Activated effector memory CD4-positive, alpha-beta T cell treated with Interleukin-2 at 50 U/mL for 16 hours (primary cell): ENCODE results near the gene THSD4.
"Not testable (repeated sequence)": the region's sequence is repeated elsewhere in the genome, so short reads cannot be mapped to it uniquely, and the experiment has no call there.

Experiments used
- DNase-seq: peaks from one replicate; pipeline ENCODE4 v3.0.0-alpha.2; 2020

The THSD4 gene

GRCh38 chr15:71230303-71230702, 115.0 kb downstream of the THSD4 start:
- no peak for DNase-seq

GRCh38 chr15:71231758-71232157, 116.5 kb downstream of the THSD4 start:
- DNase-seq: no peak

DNA sequence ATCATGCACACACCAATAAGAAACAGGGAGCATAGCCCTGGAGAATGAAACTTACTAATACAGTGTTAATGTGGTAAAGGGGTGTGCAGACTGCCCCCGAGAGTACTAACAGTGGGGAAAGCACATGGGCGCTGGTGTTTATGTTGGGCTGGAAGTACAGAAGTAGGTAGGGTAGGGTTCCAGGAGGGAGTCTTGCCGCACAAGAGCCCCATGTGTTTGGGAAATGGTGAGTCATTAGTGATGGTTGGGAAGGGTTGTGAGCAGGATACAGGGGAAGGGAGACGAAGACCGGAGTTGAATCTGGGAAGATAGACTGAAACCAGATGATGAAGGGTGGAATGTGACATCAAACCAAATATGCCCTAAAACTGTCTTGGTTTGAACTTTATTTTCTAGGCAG, 117.1 kb downstream of the THSD4 start:
- no peak for DNase-seq

DNA sequence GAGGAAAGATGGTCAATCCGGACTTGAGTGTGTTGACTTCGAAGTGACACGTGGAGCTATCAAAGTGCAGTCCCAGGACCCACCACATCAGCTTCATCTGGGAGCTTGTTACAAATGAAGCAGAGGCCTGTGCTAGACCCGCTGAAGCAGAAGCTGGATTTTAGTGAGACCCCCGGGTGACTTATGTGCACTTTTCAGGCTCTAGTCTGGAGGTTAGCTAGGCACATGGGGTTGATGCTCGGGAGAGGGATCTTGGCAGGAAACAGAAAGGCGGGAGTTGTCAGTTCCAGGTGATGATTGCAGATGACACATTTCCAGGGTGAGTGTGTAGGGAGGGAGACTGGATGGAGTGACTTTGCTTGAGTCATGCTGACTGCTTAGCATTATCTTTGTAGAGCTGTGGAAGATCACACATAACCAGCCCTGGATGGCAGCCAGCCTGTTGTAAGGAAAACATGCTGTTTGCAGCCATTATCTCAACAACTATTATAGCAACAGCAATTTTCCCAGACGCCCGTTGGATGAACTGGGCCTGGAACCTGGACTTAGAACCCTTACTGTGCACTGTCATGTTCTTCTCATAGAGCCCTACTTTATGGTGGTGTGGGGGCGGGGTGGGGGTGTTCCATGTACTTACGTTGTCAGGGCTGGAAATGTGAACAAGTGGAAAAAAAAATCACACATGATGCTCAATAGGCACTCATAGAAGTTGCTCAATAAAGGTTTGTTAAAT, 122.4 kb downstream of the THSD4 start:
- DNase-seq: no peak

DNA sequence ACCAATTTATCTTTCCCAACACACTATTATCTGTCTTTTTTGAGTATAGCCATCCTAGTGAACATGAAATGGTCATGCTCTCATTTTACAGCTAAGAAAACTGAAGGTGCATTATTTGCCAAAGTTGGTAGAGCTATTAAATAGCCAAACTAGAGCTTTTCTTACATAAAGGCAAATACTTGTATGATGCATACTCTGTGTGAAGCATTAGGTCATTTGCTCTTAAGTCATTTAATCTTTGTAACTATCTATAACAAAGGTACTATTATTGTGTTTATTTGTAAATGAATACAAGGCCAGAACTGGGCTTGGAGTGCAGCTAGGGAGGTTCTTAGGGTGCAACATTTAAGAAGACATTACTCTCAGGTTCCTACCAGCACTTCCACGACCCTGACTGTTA, 123.7 kb downstream of the THSD4 start:
- no peak for DNase-seq

DNA sequence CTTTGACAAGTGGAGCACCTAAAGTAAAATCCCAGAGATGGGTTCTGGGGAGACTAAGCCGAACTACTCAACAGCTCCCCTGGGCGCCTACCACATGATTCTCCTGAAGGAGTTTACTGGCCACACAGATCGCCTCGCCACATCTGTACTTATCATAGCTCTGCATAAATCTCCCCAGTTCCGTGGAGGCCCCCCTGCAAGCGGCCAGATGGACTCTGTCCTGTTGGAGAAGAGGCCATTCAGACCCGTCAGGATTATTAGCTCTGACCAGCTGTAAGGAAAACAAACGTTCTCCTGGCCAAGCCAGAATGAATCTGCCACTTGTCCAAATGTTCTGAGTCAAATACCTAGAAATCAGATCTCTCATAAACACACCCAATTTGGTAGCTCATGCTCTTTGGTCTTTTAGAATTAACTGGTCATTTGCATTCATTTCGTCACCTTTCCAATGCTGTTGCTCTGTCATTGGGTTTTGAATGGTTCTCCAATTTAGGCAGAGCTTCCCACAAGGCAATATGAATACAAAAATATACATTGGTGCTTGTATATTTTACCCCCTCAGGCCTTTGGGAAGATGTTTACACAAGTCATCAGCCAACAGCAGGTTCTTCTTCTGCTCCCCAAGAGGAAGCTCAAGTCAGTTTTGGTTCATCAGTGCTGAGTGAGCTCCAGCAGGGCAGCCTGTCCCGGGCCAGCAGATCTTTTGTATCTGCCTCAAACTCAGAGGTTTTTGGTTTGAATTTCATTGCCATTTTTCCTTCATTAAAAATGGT, 124.5 kb downstream of the THSD4 start:
- no peak for DNase-seq

GRCh38 chr15:71242292-71242691, 127.0 kb downstream of the THSD4 start:
- DNase-seq: no peak

GRCh38 chr15:71244250-71244649, 129.0 kb downstream of the THSD4 start:
- no peak for DNase-seq

GRCh38 chr15:71245588-71245987, 130.3 kb downstream of the THSD4 start:
- DNase-seq: no peak

DNA sequence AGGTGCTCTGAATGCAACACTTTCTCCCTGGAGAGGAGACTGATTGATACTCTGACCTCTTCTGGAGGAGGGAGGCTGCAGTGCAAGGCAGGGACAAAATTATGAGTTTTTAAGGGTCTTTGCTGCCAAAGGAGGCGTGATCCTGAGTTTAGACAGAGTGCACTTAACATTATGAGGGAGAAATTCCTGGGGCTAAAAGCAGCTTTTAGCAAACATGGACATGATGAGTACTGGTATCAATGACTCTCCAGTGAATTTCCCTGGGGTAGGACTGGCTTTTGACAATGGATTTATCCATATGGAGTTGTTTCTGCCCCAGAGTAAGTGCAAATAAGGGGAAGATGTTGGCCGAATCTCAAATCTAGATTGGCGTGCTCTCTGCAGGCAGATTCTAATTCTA, 133.1 kb downstream of the THSD4 start:
- DNase-seq: no peak

GRCh38 chr15:71249986-71250385, 134.7 kb downstream of the THSD4 start:
- no peak for DNase-seq

GRCh38 chr15:71250936-71251583, 135.8 kb downstream of the THSD4 start:
- no peak for DNase-seq

DNA sequence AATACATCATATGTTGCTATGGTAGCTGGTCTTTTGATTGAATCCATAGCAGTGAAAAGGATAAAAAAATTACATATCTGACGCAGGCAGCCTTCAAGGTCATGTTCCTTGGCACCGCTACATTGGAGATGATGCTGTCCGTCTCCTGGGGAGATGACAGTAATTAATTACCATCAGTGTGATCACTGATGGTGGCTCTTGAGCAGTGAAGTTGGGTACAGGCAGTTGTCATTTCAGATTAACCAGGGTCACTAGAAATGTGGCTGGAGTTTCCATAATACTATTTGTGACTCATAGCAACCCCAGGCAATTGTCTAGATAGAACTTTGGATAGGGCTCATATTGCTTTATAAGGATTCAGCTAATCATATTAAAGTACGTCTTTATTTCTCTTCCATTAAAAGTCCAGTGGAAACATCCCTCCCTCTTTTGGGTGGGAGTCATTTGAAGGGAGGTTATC, 136.3 kb downstream of the THSD4 start:
- DNase-seq: no peak

DNA sequence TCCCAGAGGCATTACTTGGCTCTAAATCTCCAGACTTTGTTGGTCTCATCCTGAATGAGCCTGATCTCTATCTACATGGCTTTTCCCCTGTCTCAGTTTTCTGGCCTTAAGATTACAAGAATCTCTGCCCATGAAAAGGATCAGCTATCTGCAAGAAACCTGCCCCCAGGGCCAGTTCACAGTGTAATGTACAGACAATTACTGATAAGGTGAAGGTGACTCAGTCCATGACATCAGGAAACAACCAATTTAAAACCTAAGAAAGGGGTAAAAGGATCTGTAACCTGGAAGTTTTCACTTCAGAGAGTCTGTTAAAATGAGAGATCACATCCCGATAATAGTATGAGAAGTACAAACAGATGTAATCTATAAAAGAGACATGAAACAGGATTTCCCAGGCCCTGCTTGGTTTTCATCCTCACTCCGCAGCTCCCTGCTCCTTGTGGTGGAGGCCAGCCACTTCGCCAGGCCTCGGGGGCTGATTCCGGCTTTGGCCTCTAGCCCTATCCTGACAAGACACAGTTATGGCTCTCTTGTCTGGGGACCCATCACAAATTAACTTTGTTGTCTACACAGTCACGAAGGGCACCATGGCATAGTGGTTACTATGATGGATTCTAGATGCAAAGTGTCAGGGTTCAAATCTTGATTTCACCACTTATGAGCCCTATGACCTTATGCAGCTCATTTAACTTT, 136.9 kb downstream of the THSD4 start:
- no peak for DNase-seq

DNA sequence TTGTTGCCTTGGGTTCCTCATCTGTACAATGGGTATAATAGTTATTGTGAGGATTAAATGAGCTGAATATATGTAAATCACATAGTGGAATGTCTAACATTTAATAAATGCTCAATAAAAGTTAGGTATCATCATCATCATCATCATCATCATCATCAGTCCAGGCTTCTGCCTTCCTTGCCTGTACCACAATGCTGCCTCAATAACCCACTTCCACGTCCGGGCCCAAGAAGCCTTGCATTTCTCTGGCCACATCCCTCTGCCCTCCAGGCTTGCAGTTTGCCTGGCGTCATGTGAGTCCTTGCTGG, 137.4 kb downstream of the THSD4 start:
- DNase-seq: no peak

- DNase-seq: no peak
Observed at GRCh38 chr15:71254491-71254890, 139.2 kb downstream of the THSD4 start.

DNA sequence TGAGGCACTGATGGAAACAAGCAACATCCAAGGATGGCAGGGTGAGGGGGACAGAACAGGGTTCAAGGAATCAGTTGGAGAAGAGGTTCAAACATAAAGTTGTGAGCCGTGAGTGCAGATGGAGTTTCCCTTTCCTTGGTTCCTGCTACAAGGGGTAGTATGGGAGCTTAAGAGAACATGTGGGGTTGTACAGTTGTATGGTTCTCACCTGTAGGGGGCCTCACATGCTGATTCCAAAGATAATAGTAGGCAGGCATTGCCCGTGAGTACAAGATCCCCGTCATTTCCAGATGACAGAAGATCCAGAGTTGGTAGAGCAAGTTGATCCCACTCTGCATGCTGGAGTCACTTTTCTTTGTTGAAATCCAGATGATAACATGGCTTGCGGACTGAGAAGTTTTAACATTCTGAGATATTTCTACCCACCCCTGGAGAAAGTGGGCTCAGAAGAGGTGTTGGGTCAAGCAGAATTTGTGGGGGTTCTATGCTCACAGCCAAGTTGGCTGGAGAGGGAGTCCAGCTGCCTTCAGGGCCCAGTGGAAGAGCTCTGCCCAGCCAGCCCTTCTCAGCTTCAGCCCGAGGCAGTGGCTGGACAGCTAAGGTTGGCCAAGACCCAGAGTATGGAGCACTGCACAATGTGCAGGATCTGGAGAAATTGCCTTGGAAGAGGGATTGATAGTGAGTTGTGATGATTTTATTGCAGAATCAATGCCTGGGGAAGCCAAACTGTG, 141.8 kb downstream of the THSD4 start:
- DNase-seq: no peak

- DNase-seq: no peak
Observed at GRCh38 chr15:71259866-71260265, 144.6 kb downstream of the THSD4 start.

DNA sequence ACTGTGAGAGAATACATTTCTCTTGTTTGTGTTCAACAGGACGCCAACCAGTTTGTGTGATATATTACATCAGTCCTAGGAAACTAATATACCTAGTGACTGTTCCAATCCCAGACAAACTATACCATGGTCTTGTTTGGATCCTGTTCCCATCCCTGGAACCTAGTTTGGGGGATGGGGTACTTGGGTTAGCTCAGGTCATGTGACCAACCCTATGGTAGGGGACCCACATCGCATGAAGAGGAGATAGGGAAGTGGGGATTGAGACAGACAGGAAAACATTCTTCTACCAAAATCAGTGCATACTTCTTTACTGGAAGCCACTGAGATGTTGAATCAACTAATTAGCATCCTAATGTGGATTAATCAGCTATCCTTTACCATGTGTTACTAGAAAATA, 146.1 kb downstream of the THSD4 start:
- no peak for DNase-seq

DNA sequence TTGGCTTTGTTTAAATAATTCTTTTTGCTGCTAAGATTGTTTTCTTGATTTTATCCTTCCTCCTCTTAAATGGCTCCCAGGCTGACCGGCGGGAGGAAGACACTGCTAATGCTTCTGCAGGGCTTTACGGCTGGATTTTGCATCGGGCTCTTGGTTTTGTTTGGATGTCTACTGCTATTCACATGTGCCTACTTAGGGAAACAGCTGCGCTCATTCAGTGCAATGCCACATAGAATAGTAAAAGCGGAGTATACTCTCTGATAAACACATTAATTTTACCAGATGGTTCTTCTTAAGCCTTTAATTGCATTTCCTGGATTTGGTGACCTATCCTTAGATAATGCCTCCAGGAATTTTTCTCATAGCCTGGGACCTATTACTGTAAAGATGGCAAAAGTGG, 146.6 kb downstream of the THSD4 start:
- DNase-seq: no peak

DNA sequence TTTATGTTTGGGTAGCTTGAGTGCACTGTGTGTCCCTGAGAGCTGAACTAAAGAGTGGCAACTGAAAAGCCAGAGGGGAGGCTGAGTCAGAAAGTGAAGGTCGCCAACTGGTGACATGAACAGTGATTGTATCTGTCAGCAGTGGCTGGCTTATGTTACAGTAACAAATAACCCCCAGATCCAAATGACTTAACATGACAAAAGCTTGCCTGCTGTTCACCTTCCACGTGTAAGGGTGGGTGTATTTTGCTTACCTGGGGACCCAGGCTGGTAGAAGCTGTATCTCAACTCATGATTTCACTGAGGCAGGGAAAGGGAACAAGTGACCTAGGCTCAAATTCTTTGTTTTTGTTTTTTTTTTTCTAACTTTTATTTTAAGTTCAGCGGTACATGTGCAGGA, 147.3 kb downstream of the THSD4 start:
- no peak for DNase-seq

GRCh38 chr15:71265606-71266005, 150.3 kb downstream of the THSD4 start:
- not testable (repeated sequence) for DNase-seq

GRCh38 chr15:71271327-71271726, 156.1 kb downstream of the THSD4 start:
- no peak for DNase-seq
